Hypothalamus (tissue), 51 donors: Measurements from ENCODE around the gene NCAN.

Experiments
- DNase-seq, 51 donors: peaks; one replicate each; lab custom pipeline; 2025; lab: John Stamatoyannopoulos, UW

The NCAN gene

GRCh38 chr19:19276851-19277250, 65.1 kb downstream of the NCAN start:
- DNase-seq, result no peak

GRCh38 chr19:19278315-19278714, 66.6 kb downstream of the NCAN start:
- DNase-seq, result no peak

DNA sequence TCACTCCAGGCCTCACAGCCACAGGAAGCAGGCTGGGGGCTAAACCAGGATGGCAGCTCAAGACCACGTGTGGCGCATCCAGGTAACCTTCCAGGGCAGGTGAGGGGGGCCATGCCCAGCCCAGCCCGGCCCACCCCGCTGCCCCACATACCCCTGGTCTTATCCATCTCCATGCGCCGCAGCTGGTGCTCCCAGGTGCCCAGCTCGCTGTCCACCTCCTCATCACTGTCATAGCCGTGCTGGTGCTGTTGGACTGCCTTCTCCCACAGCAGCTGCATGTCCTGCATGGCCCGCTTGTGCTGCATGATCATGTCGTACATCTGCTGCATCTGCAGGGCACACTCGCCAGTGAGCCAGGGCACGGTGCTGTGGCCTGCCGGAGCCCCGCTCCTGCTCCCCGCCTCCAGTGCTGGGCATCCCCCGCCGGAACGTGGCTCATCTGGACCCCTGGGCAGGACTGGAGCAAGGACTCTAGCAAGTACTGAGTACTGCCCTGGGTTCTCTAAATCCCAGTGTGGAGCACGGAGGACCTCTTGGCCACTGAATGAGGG, 67.4 kb downstream of the NCAN start:
- DNase-seq, result no peak

DNA sequence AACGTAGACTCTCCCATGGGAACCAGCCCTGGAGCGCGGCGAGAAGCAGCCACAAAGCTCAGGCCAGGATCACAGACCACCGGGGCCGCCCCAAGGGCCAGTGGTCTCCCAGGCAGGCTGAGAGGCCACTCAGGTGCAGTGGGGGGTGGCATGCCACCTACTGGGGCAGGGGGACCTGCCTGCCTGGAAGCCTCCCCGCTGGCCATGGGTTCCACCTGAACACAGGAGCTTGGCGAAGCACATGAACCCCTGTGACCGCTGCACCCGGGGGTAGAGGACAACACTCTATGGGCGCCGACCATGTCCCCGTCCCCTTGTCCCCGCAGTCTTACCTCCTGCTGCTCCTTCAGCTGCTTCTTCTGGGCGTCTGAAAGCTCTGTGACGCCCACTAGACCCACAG, 68.1 kb downstream of the NCAN start:
- no peak for DNase-seq

DNA sequence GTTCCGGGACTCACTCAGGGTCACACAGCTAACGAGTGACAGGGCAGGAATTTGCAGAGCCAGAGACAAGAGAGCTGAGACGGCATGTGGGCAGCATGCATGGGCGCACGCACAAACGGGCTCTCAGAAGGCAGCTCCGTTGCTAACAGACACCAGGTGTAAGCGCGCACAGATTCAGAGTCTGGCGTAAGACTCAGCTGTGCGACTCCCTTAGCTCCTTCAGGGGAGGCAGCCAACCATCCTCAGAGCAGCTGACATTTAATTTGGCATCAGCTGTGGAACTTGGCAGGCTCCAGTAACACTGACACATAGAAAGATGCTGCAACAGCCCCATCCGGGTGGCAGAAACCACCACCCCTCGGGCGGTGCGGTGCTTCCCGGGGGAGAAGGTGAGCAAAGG, 68.8 kb downstream of the NCAN start:
- peak in 11 of 51 donors; percentile 4 to 74 (median 28) for DNase-seq

DNA sequence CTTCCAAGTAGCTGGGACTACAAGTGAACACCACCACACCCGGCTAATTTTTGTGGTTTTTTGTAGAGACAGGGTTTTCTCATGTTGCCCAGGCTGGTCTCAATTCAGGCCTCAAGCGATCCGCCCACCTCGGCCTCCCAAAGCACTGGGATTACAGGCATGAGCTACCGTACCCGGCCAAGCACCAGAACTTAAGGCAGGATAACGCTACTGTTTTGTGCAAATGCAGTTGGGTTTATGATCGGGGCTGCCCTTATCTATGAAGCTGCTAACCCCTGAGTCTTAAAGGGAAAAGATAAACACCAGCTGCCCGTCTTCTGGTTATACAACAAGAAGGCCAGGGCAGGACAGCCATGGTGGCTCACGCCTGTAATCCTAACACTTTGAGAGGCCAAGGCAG, 73.9 kb downstream of the NCAN start:
- DNase-seq, result no peak

GRCh38 chr19:19292607-19293006, 80.8 kb downstream of the NCAN start:
- DNase-seq, result no peak

GRCh38 chr19:19294914-19295313, 83.2 kb downstream of the NCAN start:
- no peak for DNase-seq

DNA sequence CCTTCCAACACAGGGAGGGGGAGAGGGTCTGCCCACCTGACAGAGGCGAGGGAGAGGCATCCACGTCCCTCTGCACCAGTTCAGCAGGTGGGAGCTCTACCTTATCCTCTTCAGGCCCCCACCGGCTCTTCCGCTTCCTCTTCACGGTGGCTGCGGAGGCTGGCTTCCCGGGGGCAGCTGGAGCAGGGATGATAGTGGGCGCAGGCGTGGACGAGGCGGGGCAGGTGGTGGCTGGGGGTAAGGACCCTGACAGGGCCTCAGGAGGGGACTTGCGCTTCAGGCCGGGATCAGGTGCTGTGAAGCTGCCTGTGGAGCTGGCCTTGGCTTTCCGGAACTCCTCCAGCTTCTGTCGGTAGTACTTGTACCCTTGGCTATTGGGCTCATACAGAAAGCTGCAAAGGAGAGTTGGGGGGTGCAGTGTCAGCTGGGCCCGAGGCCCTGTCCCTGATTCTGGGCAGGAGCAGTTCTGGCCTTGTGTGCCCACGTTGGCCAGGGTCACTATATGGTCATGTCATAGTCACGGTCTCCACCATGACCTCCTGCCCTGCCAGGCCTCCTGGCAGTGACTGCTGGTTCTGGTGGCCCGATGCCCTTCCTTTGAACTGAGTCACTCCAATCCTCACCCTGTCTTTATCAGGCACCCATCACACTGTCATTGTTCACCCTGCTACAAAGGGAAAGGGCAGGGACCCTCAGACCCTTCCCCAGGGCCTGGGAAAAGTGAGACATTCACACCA, 85.4 kb downstream of the NCAN start:
- no peak for DNase-seq

DNA sequence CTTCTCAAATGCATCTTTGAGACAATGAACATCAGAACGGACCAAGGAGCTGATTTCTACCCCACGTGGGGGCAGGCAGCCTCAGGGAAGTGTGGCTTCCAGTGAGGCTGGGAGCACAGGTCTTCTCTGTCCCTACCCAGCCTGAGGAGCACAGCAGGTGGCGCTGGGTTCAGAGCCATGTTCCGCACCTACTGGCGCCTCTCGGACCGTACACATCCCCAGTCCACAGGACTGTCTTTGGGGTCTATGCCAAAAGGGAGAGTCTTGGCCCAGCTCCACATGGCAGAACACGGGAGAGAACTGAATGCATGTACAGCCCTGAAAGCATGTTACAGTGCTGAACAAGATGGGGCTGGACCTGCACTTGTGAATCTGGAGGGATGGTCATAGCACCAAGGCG, 86.0 kb downstream of the NCAN start:
- no peak for DNase-seq

GRCh38 chr19:19300613-19301012, 88.9 kb downstream of the NCAN start:
- no peak for DNase-seq
